Measurements from ENCODE around the gene PALLD.
A peak's percentile ranks its signal among the peaks of the same experiment; 100 is the strongest.

PALLD gene

DNA sequence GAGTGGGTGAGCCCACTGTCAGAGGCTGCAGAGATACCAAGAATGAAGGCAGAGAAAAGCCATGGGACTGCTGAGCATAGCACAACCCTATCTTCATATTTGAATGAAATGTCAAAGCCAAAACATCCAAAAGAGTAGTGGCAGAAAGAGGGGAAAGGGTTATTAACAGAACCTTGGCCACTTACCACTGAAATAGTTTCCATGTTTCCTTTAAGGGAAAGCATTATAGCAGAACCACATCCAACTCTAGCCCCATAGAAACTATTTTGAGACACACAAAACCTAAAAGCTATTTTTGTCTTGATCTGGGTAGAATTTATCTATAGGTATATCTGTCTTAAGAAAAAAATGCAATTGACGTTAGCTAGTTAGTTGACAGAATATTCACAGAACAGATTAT lies 373.2 kb downstream of the PALLD start:
- Histone ChIP-seq H3K4me3 (ENCODE audit: low read depth, low read length) (no peak overlapping the region), H3K9me3 (no peaks in the 10 kb centered on the region), H3K36me3 (no peaks in the 10 kb centered on the region), H3K27me3 (no peaks in the 10 kb centered on the region), H3K4me1 (no peaks in the 10 kb centered on the region)
- TF ChIP-seq, protein P1, sequence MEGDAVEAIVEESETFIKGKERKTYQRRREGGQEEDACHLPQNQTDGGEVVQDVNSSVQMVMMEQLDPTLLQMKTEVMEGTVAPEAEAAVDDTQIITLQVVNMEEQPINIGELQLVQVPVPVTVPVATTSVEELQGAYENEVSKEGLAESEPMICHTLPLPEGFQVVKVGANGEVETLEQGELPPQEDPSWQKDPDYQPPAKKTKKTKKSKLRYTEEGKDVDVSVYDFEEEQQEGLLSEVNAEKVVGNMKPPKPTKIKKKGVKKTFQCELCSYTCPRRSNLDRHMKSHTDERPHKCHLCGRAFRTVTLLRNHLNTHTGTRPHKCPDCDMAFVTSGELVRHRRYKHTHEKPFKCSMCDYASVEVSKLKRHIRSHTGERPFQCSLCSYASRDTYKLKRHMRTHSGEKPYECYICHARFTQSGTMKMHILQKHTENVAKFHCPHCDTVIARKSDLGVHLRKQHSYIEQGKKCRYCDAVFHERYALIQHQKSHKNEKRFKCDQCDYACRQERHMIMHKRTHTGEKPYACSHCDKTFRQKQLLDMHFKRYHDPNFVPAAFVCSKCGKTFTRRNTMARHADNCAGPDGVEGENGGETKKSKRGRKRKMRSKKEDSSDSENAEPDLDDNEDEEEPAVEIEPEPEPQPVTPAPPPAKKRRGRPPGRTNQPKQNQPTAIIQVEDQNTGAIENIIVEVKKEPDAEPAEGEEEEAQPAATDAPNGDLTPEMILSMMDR (IDR thresholded peaks at IDR 0.05; ENCODE audit: low read depth, low read length): no peak
- no peak for DNase-seq

DNA sequence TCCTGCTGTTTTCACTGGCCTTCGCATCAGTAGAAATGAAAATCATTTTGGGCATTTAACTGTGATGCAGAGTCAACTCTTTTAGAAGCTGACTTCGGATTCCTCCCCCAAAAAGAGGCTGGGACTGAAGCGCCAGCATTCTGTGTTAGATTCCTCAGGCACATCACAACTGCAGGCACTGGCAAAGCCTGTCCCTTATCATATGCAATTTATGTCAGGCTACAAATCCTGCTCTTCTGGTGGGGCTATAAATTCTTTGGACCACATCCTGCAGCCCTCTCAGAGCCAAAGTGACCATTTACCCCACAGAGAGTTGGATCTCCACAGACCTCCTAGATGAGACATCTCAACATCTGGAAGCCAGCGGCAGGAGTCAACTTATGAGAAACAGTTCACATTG lies 374.8 kb downstream of the PALLD start:
- H3K27me3 ChIP-seq: no peaks in the 10 kb centered on the region
- no peaks in the 10 kb centered on the region for H3K9me3 ChIP-seq
- H3K4me3 ChIP-seq (ENCODE audit: low read depth, low read length): no peak overlapping the region
- no peaks in the 10 kb centered on the region for H3K36me3 ChIP-seq
- no peak for DNase-seq
- TF ChIP-seq, protein P1 (IDR thresholded peaks at IDR 0.05; ENCODE audit: low read depth, low read length): no peak
- H3K4me1 ChIP-seq: no peaks in the 10 kb centered on the region

DNA sequence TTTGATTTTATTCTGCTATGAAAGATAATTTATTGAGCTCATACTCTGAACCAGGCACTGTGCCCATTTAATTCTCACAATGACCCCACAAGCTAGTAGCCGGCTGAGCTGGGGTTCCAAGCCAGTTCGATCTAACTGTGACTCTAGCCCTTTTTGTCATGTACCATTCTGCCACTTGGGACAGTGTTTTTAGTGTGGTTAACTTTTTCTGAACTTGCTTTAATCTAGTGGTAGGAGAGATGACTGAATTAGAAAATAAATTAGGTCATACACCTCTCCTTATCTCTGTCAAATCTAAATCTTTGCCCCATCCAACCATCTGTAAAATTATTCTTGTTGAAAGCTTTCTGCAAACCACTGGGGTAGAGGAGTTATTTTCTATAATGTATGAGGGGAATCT lies 377.2 kb downstream of the PALLD start:
- no peaks in the 10 kb centered on the region for H3K36me3 ChIP-seq
- DNase-seq: no peak
- H3K27me3 ChIP-seq: no peaks in the 10 kb centered on the region
- H3K4me3 ChIP-seq (ENCODE audit: low read depth, low read length): no peak overlapping the region
- TF ChIP-seq, protein P1 (IDR thresholded peaks at IDR 0.05; ENCODE audit: low read depth, low read length): no peak
- H3K9me3 ChIP-seq: no peaks in the 10 kb centered on the region
- H3K4me1 ChIP-seq: no peaks in the 10 kb centered on the region

DNA sequence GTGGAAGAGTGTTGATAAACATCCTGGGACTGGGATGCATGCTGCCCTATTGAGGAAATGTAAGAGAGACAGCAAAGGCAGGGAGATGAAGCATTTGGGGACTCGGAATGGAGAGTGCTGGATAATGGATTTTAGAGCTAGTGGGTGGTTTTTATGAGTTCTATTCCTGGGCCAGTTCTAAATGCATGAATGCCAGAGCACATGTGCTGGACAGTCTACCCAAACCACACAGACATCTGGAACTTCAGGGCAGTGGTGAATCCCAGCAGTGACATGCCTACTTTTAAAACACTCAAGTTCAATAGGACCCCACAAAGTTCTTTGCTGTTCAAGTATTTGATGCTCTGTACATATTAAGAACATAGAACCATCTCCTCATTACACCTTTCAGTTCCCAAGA lies 379.3 kb downstream of the PALLD start:
- no peak for DNase-seq
- H3K4me3 ChIP-seq (ENCODE audit: low read depth, low read length): no peak overlapping the region
- no peaks in the 10 kb centered on the region for H3K27me3 ChIP-seq
- H3K9me3 ChIP-seq: no peaks in the 10 kb centered on the region
- no peaks in the 10 kb centered on the region for H3K4me1 ChIP-seq
- TF ChIP-seq, protein P1 (IDR thresholded peaks at IDR 0.05; ENCODE audit: low read depth, low read length): no peak
- H3K36me3 ChIP-seq: no peaks in the 10 kb centered on the region; the same call in 1 of the 2 replicates

DNA sequence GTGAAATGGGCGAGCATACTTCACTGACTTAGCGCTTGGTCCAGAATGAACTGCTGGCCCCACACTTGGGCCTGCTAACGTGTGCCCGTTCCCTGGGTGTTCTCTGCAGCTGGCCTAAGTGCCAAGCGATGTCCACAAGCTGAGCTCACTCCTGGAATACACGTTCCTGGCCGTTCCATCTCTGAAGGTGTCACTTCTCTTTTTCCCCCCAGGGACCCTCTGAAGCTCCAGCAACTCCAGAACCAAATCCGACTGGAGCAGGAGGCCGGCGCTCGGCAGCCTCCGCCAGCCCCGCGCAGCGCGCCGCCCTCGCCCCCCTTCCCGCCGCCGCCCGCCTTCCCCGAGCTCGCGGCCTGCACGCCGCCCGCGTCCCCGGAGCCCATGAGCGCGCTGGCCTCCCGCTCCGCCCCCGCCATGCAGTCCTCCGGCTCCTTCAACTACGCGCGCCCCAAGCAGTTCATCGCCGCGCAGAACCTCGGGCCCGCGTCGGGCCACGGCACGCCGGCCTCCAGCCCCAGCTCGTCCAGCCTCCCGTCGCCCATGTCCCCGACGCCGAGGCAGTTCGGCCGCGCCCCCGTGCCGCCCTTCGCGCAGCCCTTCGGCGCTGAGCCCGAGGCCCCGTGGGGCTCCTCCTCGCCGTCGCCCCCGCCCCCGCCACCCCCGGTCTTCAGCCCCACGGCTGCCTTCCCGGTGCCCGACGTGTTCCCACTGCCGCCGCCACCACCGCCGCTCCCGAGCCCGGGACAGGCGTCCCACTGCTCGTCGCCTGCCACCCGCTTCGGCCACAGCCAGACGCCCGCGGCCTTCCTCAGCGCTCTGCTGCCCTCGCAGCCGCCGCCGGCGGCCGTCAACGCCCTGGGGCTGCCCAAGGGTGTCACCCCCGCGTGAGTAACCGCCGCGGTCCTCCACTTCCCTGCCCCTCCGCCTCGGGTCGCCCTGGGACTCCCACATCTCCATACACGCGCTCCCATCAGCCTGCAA lies 380.9 kb downstream of the PALLD start:
- Histone ChIP-seq H3K9me3 (no peaks in the 10 kb centered on the region), H3K36me3 (peaks cover 6% of the 10 kb centered on the region), H3K4me3 (ENCODE audit: low read depth, low read length) (peak overlapping the region; percentile 58), H3K4me1 (no peaks in the 10 kb centered on the region), H3K27me3 (no peaks in the 10 kb centered on the region)
- TF ChIP-seq, protein P1 (IDR thresholded peaks at IDR 0.05; ENCODE audit: low read depth, low read length): no peak
- peak; percentile 69 for DNase-seq

DNA sequence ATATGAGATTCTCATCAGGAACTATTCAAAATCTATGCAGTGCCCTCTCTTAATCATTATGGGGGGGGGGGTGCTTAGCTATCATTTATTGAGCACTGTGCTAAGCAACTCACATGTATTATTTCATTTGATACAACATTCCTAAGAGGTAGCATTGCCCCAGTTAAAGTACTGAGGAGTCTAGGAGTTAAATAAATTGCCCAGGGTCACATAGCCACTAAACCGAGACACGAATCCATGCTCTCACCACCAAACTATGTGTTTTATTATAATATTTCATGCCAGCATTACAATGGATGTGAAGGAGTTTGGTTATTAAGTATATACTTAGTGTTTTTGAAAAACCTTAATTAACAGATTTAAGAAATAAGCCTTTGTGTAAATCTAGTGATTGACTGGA lies 381.8 kb downstream of the PALLD start:
- TF ChIP-seq, protein P1 (IDR thresholded peaks at IDR 0.05; ENCODE audit: low read depth, low read length): no peak
- Histone ChIP-seq H3K27me3 (no peaks in the 10 kb centered on the region), H3K36me3 (peaks cover 6% of the 10 kb centered on the region), H3K4me1 (no peaks in the 10 kb centered on the region; the same call in 1 of the 2 replicates), H3K4me3 (ENCODE audit: low read depth, low read length) (peak overlapping the region; percentile 58), H3K9me3 (no peaks in the 10 kb centered on the region)
- DNase-seq: no peak
